GM18867 (cell line): ENCODE results near the gene OPALIN.

Experiments used
- ATAC-seq: cut with Tn5 transposase; IDR thresholded peaks from one replicate; pipeline ENCODE4 v1.9.1; 2021; ENCODE audit warnings: mild to moderate bottlenecking, moderate library complexity; ENCODE audit not compliant: unreplicated experiment

OPALIN gene

GRCh38 chr10:96301616-96302015, 57.2 kb downstream of the OPALIN start:
- ATAC-seq: no peak

GRCh38 chr10:96299383-96299782, 59.4 kb downstream of the OPALIN start:
- no peak for ATAC-seq

GRCh38 chr10:96298362-96298761, 60.4 kb downstream of the OPALIN start:
- ATAC-seq: no peak

GRCh38 chr10:96297486-96297885, 61.3 kb downstream of the OPALIN start:
- ATAC-seq: no peak

GRCh38 chr10:96295475-96295874, 63.3 kb downstream of the OPALIN start:
- no peak for ATAC-seq
